GM19099 (cell line): ENCODE measurements around the gene GK.
A peak's percentile ranks its signal among the peaks of the same experiment; 100 is the strongest.

Experiments
- POLR2A ChIP-seq: IDR thresholded peaks from 3 replicates; pipeline ENCODE4 v1.6.1; 2011; ENCODE audit warnings: low read depth; ENCODE audit not compliant: insufficient read length; ENCODE audit errors: extremely low read depth

Gene GK

GRCh38 chrX:30642642-30643041 lies 10.6 kb upstream of the GK start:
- TF ChIP-seq POLR2A = no peak

GRCh38 chrX:30643313-30643821 lies 9.9 kb upstream of the GK start:
- TF ChIP-seq POLR2A = no peak

- TF ChIP-seq POLR2A = no peak
Measured at GRCh38 chrX:30649859-30650258, 3.4 kb upstream of the GK start.

GRCh38 chrX:30652527-30653414 lies 452 bp upstream of the GK start:
- peak; percentile 71 for TF ChIP-seq POLR2A

- TF ChIP-seq POLR2A = no peak
Measured at GRCh38 chrX:30654989-30655607, 1.9 kb downstream of the GK start.

GRCh38 chrX:30655991-30656390 lies 2.8 kb downstream of the GK start:
- no peak for TF ChIP-seq POLR2A

- no peak for TF ChIP-seq POLR2A
Measured at GRCh38 chrX:30657196-30658161, 4.3 kb downstream of the GK start.

GRCh38 chrX:30659421-30659820 lies 6.2 kb downstream of the GK start:
- TF ChIP-seq POLR2A = no peak

- no peak for TF ChIP-seq POLR2A
Measured at GRCh38 chrX:30661228-30661627, 8.0 kb downstream of the GK start.

GRCh38 chrX:30663322-30663721 lies 10.1 kb downstream of the GK start:
- no peak for TF ChIP-seq POLR2A

GRCh38 chrX:30665471-30665870 lies 12.2 kb downstream of the GK start:
- no peak for TF ChIP-seq POLR2A

GRCh38 chrX:30666094-30666493 lies 12.9 kb downstream of the GK start:
- no peak for TF ChIP-seq POLR2A

GRCh38 chrX:30668581-30668980 lies 15.4 kb downstream of the GK start:
- no peak for TF ChIP-seq POLR2A

GRCh38 chrX:30673127-30673796 lies 20.0 kb downstream of the GK start:
- no peak for TF ChIP-seq POLR2A
